SK-N-SH (cell line): ENCODE data around the gene SEC14L1. TPM values are rescaled to one million over a fixed set of nuclear protein-coding genes. Genes with fewer than 3 reads are reported as not detected.

Experiments
- CTCF ChIA-PET: fragments of 300-600, 350-600 bp; formaldehyde crosslinking; extraction: SDS; loops from one replicate; lab custom pipeline; 2021; lab: Yijun Ruan, JAX
- POLR2A ChIA-PET: fragments of 350-600 bp; sonication (Branson Sonifier 250); formaldehyde crosslinking; extraction: SDS; loops from one replicate; lab custom pipeline; 2020; ENCODE audit warnings: antibody characterized with exemption, inconsistent platforms; lab: Yijun Ruan, JAX
- DNase-seq: peaks from one replicate; pipeline ENCODE4 v3.0.0; 2012
- H2AFZ ChIP-seq: fragments of 200-600 bp; sonication (generic); 2 replicates; pipeline ENCODE4 v1.8.1; 2016; ENCODE audit warnings: antibody characterized with exemption, mild to moderate bottlenecking, low read depth
- H3F3A ChIP-seq: fragments of 200-600 bp; sonication (generic); replicated peaks from 2 replicates; pipeline ENCODE3; 2016; ENCODE audit warnings: antibody characterized with exemption, mild to moderate bottlenecking; ENCODE audit not compliant: insufficient read depth
- H3K27ac ChIP-seq, 2 experiments: fragments of 200-500 bp in 1 of 2; fragments of 200-600 bp in 1 of 2; sonication (Bioruptor generic) in 1 of 2; sonication (generic), shearing (Covaris generic) in 1 of 2; 2 replicates each; pipeline versions ENCODE4 v1.5.1 to v1.6.1; 2014 to 2016; ENCODE audit warnings: low read depth in 2 of 2, inconsistent platforms in 1 of 2, low read length in 1 of 2, mild to moderate bottlenecking in 1 of 2, mixed read lengths in 1 of 2
- H3K27me3 ChIP-seq: fragments of 200-600 bp; sonication (generic), shearing (Covaris generic); 2 replicates; pipeline ENCODE4 v1.6.1; 2016; ENCODE audit warnings: mixed run types; ENCODE audit not compliant: insufficient read depth
- H3K36me3 ChIP-seq, 2 experiments: fragments of 200-500 bp in 1 of 2; fragments of 200-600 bp in 1 of 2; sonication (Bioruptor generic) in 1 of 2; sonication (generic) in 1 of 2; replicated peaks in 1 of 2; 2 replicates each; pipeline versions ENCODE3 to v1.5.1; 2014 to 2016; ENCODE audit warnings: low read length in 1 of 2, mild to moderate bottlenecking in 1 of 2; ENCODE audit not compliant: insufficient read depth in 2 of 2, control insufficient read depth in 1 of 2
- H3K4me1 ChIP-seq, 2 experiments: fragments of 200-500 bp in 1 of 2; fragments of 200-600 bp in 1 of 2; sonication (Bioruptor generic) in 1 of 2; sonication (generic), shearing (Covaris generic) in 1 of 2; 2 replicates each; pipeline versions ENCODE4 v1.5.1 to v1.6.1; 2014 to 2016; ENCODE audit warnings: low read depth in 1 of 2, low read length in 1 of 2, mixed run types in 1 of 2; ENCODE audit not compliant: insufficient read depth in 2 of 2, control insufficient read depth in 1 of 2
- H3K4me2 ChIP-seq: fragments of 200-600 bp; sonication (generic), shearing (Covaris generic); 2 replicates; pipeline ENCODE4 v1.6.1; 2017; ENCODE audit warnings: mixed run types
- H3K4me3 ChIP-seq, 2 experiments: fragments of 200-500 bp in 1 of 2; fragments of 200-600 bp in 1 of 2; sonication (Bioruptor generic) in 1 of 2; sonication (generic), shearing (Covaris generic) in 1 of 2; 2 replicates each; pipeline versions ENCODE4 v1.5.1 to v1.8.1; 2014 to 2016; ENCODE audit warnings: low read depth in 2 of 2, inconsistent platforms in 1 of 2, low read length in 1 of 2, mild to moderate bottlenecking in 1 of 2, mixed read lengths in 1 of 2, moderate library complexity in 1 of 2
- H3K79me2 ChIP-seq: fragments of 200-600 bp; sonication (generic); 2 replicates; pipeline ENCODE4 v1.8.1; 2017; ENCODE audit warnings: mild to moderate bottlenecking; ENCODE audit not compliant: insufficient read depth
- H3K9ac ChIP-seq: fragments of 200-600 bp; sonication (generic); 2 replicates; pipeline ENCODE4 v1.6.1; 2017; ENCODE audit warnings: mixed run types
- H3K9me2 ChIP-seq: fragments of 200-600 bp; sonication (generic); 2 replicates; pipeline ENCODE4 v1.6.1; 2017; ENCODE audit warnings: mixed run types
- H3K9me3 ChIP-seq: fragments of 200-600 bp; sonication (generic); 2 replicates; pipeline ENCODE4 v1.6.1; 2017; ENCODE audit warnings: mixed run types, mild to moderate bottlenecking, moderate library complexity
- H4K20me1 ChIP-seq: fragments of 200-600 bp; sonication (generic); 2 replicates; pipeline ENCODE4 v1.6.1; 2017; ENCODE audit warnings: mild to moderate bottlenecking, mixed run types; ENCODE audit not compliant: insufficient read depth
- EP300 ChIP-seq, 2 experiments: IDR thresholded peaks; 2 replicates each; pipeline versions ENCODE4 v1.4.0 to v1.6.1; 2012; ENCODE audit warnings: borderline replicate concordance in 1 of 2, low read depth in 1 of 2, low read length in 1 of 2
- FOSL2 ChIP-seq: IDR thresholded peaks from 2 replicates; pipeline ENCODE4 v1.4.0; 2012; ENCODE audit warnings: low read depth, mild to moderate bottlenecking, moderate library complexity, borderline replicate concordance
- FOXM1 ChIP-seq: IDR thresholded peaks from 2 replicates; pipeline ENCODE4 v1.4.0; 2012; ENCODE audit warnings: low read depth, mild to moderate bottlenecking
- GATA2 ChIP-seq: sonication (generic); formaldehyde crosslinking; IDR thresholded peaks from 2 replicates; pipeline ENCODE4 v1.5.0; 2020; ENCODE audit warnings: mild to moderate bottlenecking, missing genetic modification reagents
- IRF3 ChIP-seq: fragments of 150-350 bp; IDR thresholded peaks from 2 replicates; pipeline ENCODE4 v1.6.1; 2016; ENCODE audit warnings: mild to moderate bottlenecking, low read depth, low read length
- JUND ChIP-seq: IDR thresholded peaks from 2 replicates; pipeline ENCODE4 v1.4.0; 2012
- MXI1 ChIP-seq: IDR thresholded peaks from 2 replicates; pipeline ENCODE4 v1.6.1; 2012; ENCODE audit warnings: mild to moderate bottlenecking, low read depth, low read length, improper control_type of control experiment
- NRF1 ChIP-seq: IDR thresholded peaks from 2 replicates; pipeline ENCODE4 v1.6.1; 2012; ENCODE audit warnings: low read depth, mild to moderate bottlenecking, low read length
- RXRA ChIP-seq: IDR thresholded peaks from 2 replicates; pipeline ENCODE4 v1.4.0; 2012; ENCODE audit warnings: low read depth, mild to moderate bottlenecking, borderline replicate concordance
- SIN3A ChIP-seq: IDR thresholded peaks from 2 replicates; pipeline ENCODE4 v1.6.1; 2012; ENCODE audit warnings: low read depth, mild to moderate bottlenecking, low read length, moderate library complexity, borderline replicate concordance
- TEAD4 ChIP-seq: IDR thresholded peaks from 2 replicates; pipeline ENCODE4 v1.4.0; 2012; ENCODE audit warnings: mild to moderate bottlenecking, borderline replicate concordance; ENCODE audit not compliant: insufficient read depth
- WGBS: methylation state at CpG from one replicate; pipeline ENCODE4 v1.1.6; 2017; ENCODE audit warnings: low lambda C conversion rate; 5-methylcytosine and 5-hydroxymethylcytosine counted together
- polyA plus RNA-seq, 3 experiments: library from polyadenylated mRNA; depleted of rRNA; stranded (reverse); fragments of >200 nt; gene quantifications; 2 replicates each; pipeline ENCODE4 v1.2.3, GENCODE V29; 2012
- TF ChIP-seq, protein P1 (sequence below): fragments of 200-600 bp; sonication (generic); IDR thresholded peaks from 2 replicates; pipeline ENCODE4 v1.6.1; 2017; ENCODE audit warnings: antibody characterized with exemption, mild to moderate bottlenecking, moderate library complexity

SEC14L1 gene
- polyA plus RNA-seq, 1 of the 3 experiments (the other 2 are of a cell fraction), result 62.4 TPM

- DNase-seq, result no peak
- H3K4me2 ChIP-seq, result no peak overlapping the region
- no peaks in the 10 kb centered on the region for H3K9me2 ChIP-seq
- TF ChIP-seq FOXM1 (no peak), RXRA (no peak), TEAD4 (no peak), MXI1 (no peak), GATA2 (CRISPR knock-in tag) (no peak), FOSL2 (no peak), NRF1 (no peak), EP300 (IDR thresholded peaks at IDR 0.05; ENCODE audit: borderline replicate concordance in 1 of 2, low read depth in 1 of 2, low read length in 1 of 2) (no peak)
- TF ChIP-seq, protein P1, sequence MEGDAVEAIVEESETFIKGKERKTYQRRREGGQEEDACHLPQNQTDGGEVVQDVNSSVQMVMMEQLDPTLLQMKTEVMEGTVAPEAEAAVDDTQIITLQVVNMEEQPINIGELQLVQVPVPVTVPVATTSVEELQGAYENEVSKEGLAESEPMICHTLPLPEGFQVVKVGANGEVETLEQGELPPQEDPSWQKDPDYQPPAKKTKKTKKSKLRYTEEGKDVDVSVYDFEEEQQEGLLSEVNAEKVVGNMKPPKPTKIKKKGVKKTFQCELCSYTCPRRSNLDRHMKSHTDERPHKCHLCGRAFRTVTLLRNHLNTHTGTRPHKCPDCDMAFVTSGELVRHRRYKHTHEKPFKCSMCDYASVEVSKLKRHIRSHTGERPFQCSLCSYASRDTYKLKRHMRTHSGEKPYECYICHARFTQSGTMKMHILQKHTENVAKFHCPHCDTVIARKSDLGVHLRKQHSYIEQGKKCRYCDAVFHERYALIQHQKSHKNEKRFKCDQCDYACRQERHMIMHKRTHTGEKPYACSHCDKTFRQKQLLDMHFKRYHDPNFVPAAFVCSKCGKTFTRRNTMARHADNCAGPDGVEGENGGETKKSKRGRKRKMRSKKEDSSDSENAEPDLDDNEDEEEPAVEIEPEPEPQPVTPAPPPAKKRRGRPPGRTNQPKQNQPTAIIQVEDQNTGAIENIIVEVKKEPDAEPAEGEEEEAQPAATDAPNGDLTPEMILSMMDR, result no peak
- TF ChIP-seq, all 33 proteins: peak for 0
- H3K9ac ChIP-seq, result no peak overlapping the region
- ChIA-PET CTCF (interaction anchor here (0.7 kb wide), 1 partner anchor 9 kb away, joined by 4 read pairs; no protein-coding TSS in a partner anchor), POLR2A (no interaction called here)
- H4K20me1 ChIP-seq, result peaks cover 37% of the 10 kb centered on the region
- H3K27ac ChIP-seq, result no peak overlapping the region
- H2AFZ ChIP-seq, result no peak overlapping the region
- peaks cover 4% of the 10 kb centered on the region for H3F3A ChIP-seq
- H3K9me3 ChIP-seq, result no peaks in the 10 kb centered on the region
- H3K4me3 ChIP-seq, result no peak overlapping the region
- H3K27me3 ChIP-seq, result no peaks in the 10 kb centered on the region
- H3K36me3 ChIP-seq, result peaks cover 48 to 53% of the 10 kb centered on the region in 2 experiments
- peaks cover 0 to 5% of the 10 kb centered on the region in 2 experiments; a peak in 1 of 4 replicates for H3K4me1 ChIP-seq
- peaks cover 79% of the 10 kb centered on the region for H3K79me2 ChIP-seq
- 97% methylated on average over 11 of the region's 11 CpGs for WGBS
Measured at GRCh38 chr17:77191244-77191643, 50.5 kb downstream of the SEC14L1 start.

DNA sequence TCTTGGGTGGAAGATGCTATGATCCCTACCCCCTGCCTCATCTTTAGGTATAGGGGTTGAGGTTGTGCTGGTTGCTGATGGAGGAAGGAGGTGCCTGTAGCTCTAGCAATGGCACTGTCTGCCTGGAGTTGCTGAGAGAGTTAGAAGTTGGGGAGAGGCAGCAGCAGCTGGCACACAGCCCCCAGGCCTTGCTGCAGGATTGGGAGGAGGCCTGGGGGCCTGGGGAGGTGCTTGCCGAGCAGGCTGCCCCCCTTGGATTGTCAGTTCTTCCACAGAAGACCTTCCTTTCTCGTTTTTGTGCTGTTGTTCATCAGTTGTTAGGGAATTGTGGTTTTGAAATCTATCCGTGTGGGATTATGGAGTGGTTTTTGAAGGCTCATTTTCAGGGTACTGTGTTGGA is 52.9 kb downstream of the SEC14L1 start:
- no peaks in the 10 kb centered on the region for H3K4me1 ChIP-seq
- no peaks in the 10 kb centered on the region for H3K9me2 ChIP-seq
- ChIA-PET CTCF (interaction anchor here (1.0 to 1.1 kb wide), 2 partner anchors 13 to 15 kb away, joined by 3 to 4 read pairs; no protein-coding TSS in a partner anchor), POLR2A (no interaction called here)
- no peaks in the 10 kb centered on the region for H3K9me3 ChIP-seq
- H3K27ac ChIP-seq, result no peak overlapping the region
- peaks cover 4% of the 10 kb centered on the region for H3F3A ChIP-seq
- peaks cover 14% of the 10 kb centered on the region; the same call in 1 of the 2 replicates for H4K20me1 ChIP-seq
- H3K4me3 ChIP-seq, result no peak overlapping the region
- H3K9ac ChIP-seq, result no peak overlapping the region
- no peak overlapping the region for H3K4me2 ChIP-seq
- no peaks in the 10 kb centered on the region for H3K27me3 ChIP-seq
- WGBS, result 84% methylated on average over 3 of the region's 3 CpGs
- peaks cover 54% of the 10 kb centered on the region for H3K79me2 ChIP-seq
- H3K36me3 ChIP-seq, result peaks cover 62 to 77% of the 10 kb centered on the region in 2 experiments
- H2AFZ ChIP-seq, result no peak overlapping the region
- DNase-seq, result no peak
- TF ChIP-seq IRF3 (no peak), SIN3A (no peak), JUND (no peak), GATA2 (CRISPR knock-in tag) (no peak), FOXM1 (no peak), FOSL2 (no peak)
